Measurements from ENCODE around the gene KRTAP19-5. TPM values are rescaled to one million over a fixed set of nuclear protein-coding genes. Genes with fewer than 3 reads are reported as not detected.

Gene KRTAP19-5
- polyA plus RNA-seq, 3 donors: not detected

GRCh38 chr21:30479259-30479658 is 22.7 kb downstream of the KRTAP19-5 start:
- Mint-ChIP-seq H3K36me3 (no peaks in the 10 kb centered on the region), H3K4me1 (no peaks in the 10 kb centered on the region), H3K27me3 (ENCODE audit: low read depth in 3 of 3) (no peaks in the 10 kb centered on the region), H3K4me3 (no peak overlapping the region), H3K9me3 (peaks cover 0 to 2% (median 0%) of the 10 kb centered on the region in 7 donors), H3K27ac (no peak overlapping the region)
- no peak overlapping the region for H3K4me3 ChIP-seq (replicated peaks in 1 of 3; ENCODE audit: low read depth in 2 of 3, low read length in 3 of 3)
- no peak for TF ChIP-seq CTCF (IDR thresholded peaks at IDR 0.05)
- no peaks in the 10 kb centered on the region for H3K36me3 ChIP-seq (replicated peaks in 1 of 2; ENCODE audit: control insufficient read depth in 1 of 2, insufficient read depth in 2 of 2, low read length in 2 of 2)
- H3K79me2 ChIP-seq (ENCODE audit: insufficient read depth, low read length): no peaks in the 10 kb centered on the region
- H2AFZ ChIP-seq (ENCODE audit: insufficient read depth, low read depth, low read length, poor library complexity, severe bottlenecking): no peak overlapping the region
- DNase-seq: no peak
- H3K9me3 ChIP-seq (replicated peaks in 1 of 2; ENCODE audit: control insufficient read depth in 1 of 2, insufficient read depth in 1 of 2, low read length in 2 of 2): no peaks in the 10 kb centered on the region
- WGBS (ENCODE audit: insufficient coverage): 64% methylated on average over 3 of the region's 4 CpGs
- no peaks in the 10 kb centered on the region for H3K27me3 ChIP-seq (ENCODE audit: control insufficient read depth in 2 of 2, insufficient read depth in 2 of 2, low read length in 2 of 2)
- no peaks in the 10 kb centered on the region for H4K20me1 ChIP-seq (ENCODE audit: insufficient read depth, low read length)
- H3K27ac ChIP-seq (ENCODE audit: low read depth in 1 of 2, low read length in 2 of 2): no peak overlapping the region
- no peak overlapping the region for H3K9ac ChIP-seq (ENCODE audit: insufficient read depth, low read length, poor library complexity, severe bottlenecking)
- H3K4me1 ChIP-seq (ENCODE audit: control insufficient read depth in 1 of 2, insufficient read depth in 2 of 2, low read length in 2 of 2): no peaks in the 10 kb centered on the region
- intact Hi-C loops (cut with micrococcal nuclease): no loop called here
- no peak overlapping the region for H3K4me2 ChIP-seq (replicated peaks; ENCODE audit: extremely low read depth, low read length, poor library complexity, severe bottlenecking)

GRCh38 chr21:30478004-30478403 is 23.9 kb downstream of the KRTAP19-5 start:
- Histone ChIP-seq H3K9me3 (replicated peaks in 1 of 2; ENCODE audit: control insufficient read depth in 1 of 2, insufficient read depth in 1 of 2, low read length in 2 of 2) (no peaks in the 10 kb centered on the region), H3K4me3 (replicated peaks in 1 of 3; ENCODE audit: low read depth in 2 of 3, low read length in 3 of 3) (no peak overlapping the region), H4K20me1 (ENCODE audit: insufficient read depth, low read length) (no peaks in the 10 kb centered on the region), H3K27me3 (ENCODE audit: control insufficient read depth in 2 of 2, insufficient read depth in 2 of 2, low read length in 2 of 2) (no peaks in the 10 kb centered on the region), H3K4me2 (replicated peaks; ENCODE audit: extremely low read depth, low read length, poor library complexity, severe bottlenecking) (no peak overlapping the region), H3K27ac (ENCODE audit: low read depth in 1 of 2, low read length in 2 of 2) (no peak overlapping the region), H3K4me1 (ENCODE audit: control insufficient read depth in 1 of 2, insufficient read depth in 2 of 2, low read length in 2 of 2) (no peaks in the 10 kb centered on the region), H2AFZ (ENCODE audit: insufficient read depth, low read depth, low read length, poor library complexity, severe bottlenecking) (no peak overlapping the region), H3K36me3 (replicated peaks in 1 of 2; ENCODE audit: control insufficient read depth in 1 of 2, insufficient read depth in 2 of 2, low read length in 2 of 2) (no peaks in the 10 kb centered on the region), H3K9ac (ENCODE audit: insufficient read depth, low read length, poor library complexity, severe bottlenecking) (no peak overlapping the region), H3K79me2 (ENCODE audit: insufficient read depth, low read length) (no peaks in the 10 kb centered on the region)
- H3K4me3 Mint-ChIP-seq: no peak overlapping the region
- H3K27me3 Mint-ChIP-seq (ENCODE audit: low read depth in 3 of 3): no peaks in the 10 kb centered on the region
- no peaks in the 10 kb centered on the region for H3K4me1 Mint-ChIP-seq
- no peak for DNase-seq
- no peak for TF ChIP-seq CTCF (IDR thresholded peaks at IDR 0.05)
- H3K9me3 Mint-ChIP-seq: peaks cover 0 to 2% (median 0%) of the 10 kb centered on the region in 7 donors
- no peak overlapping the region for H3K27ac Mint-ChIP-seq
- 61% methylated on average over 3 of the region's 3 CpGs for WGBS (ENCODE audit: insufficient coverage)
- H3K36me3 Mint-ChIP-seq: no peaks in the 10 kb centered on the region
- intact Hi-C loops (cut with micrococcal nuclease): no loop called here
